ENCODE results near the gene GTPBP2. TPM values are rescaled to one million over a fixed set of nuclear protein-coding genes. Genes with fewer than 3 reads are reported as not detected.

The GTPBP2 gene
- total RNA-seq, 2 donors from 2014 or later: 15.7 to 20.7 TPM

GRCh38 chr6:43613721-43614395 lies 15.2 kb downstream of the GTPBP2 start:
- TF ChIP-seq CTCF (IDR thresholded peaks at IDR 0.05): no peak
- Histone ChIP-seq H3K36me3 (peaks cover 27% of the 10 kb centered on the region), H3K4me1 (no peaks in the 10 kb centered on the region), H3K4me3 (no peak overlapping the region), H3K27me3 (no peaks in the 10 kb centered on the region), H3K27ac (no peak overlapping the region), H3K9me3 (no peaks in the 10 kb centered on the region)
- DNase-seq (ENCODE audit: low spot score): no peak

GRCh38 chr6:43610431-43610830 lies 18.6 kb downstream of the GTPBP2 start:
- no peak overlapping the region for H3K27ac ChIP-seq
- H3K27me3 ChIP-seq: no peaks in the 10 kb centered on the region
- peaks cover 27% of the 10 kb centered on the region for H3K36me3 ChIP-seq
- H3K4me3 ChIP-seq: no peak overlapping the region
- DNase-seq (ENCODE audit: low spot score): no peak
- TF ChIP-seq CTCF (IDR thresholded peaks at IDR 0.05): no peak
- no peaks in the 10 kb centered on the region for H3K4me1 ChIP-seq
- H3K9me3 ChIP-seq: no peaks in the 10 kb centered on the region

GRCh38 chr6:43609402-43609801 lies 19.7 kb downstream of the GTPBP2 start:
- H3K27me3 ChIP-seq: no peaks in the 10 kb centered on the region
- no peak for TF ChIP-seq CTCF (IDR thresholded peaks at IDR 0.05)
- no peaks in the 10 kb centered on the region for H3K4me1 ChIP-seq
- H3K27ac ChIP-seq: no peak overlapping the region
- no peak overlapping the region for H3K4me3 ChIP-seq
- H3K36me3 ChIP-seq: peaks cover 27% of the 10 kb centered on the region
- DNase-seq (ENCODE audit: low spot score): no peak
- no peaks in the 10 kb centered on the region for H3K9me3 ChIP-seq

- Histone ChIP-seq H3K9me3 (no peaks in the 10 kb centered on the region), H3K36me3 (peaks cover 21% of the 10 kb centered on the region), H3K4me1 (no peaks in the 10 kb centered on the region), H3K27ac (no peak overlapping the region), H3K27me3 (no peaks in the 10 kb centered on the region), H3K4me3 (no peak overlapping the region)
- DNase-seq (ENCODE audit: low spot score): no peak
- TF ChIP-seq CTCF (IDR thresholded peaks at IDR 0.05): no peak
Measured at GRCh38 chr6:43608807-43609206, 20.3 kb downstream of the GTPBP2 start.

GRCh38 chr6:43608310-43608763 lies 20.7 kb downstream of the GTPBP2 start:
- DNase-seq (ENCODE audit: low spot score): peak; percentile 73
- no peaks in the 10 kb centered on the region for H3K9me3 ChIP-seq
- H3K27ac ChIP-seq: no peak overlapping the region
- H3K27me3 ChIP-seq: no peaks in the 10 kb centered on the region
- H3K4me3 ChIP-seq: no peak overlapping the region
- no peaks in the 10 kb centered on the region for H3K4me1 ChIP-seq
- peaks cover 16% of the 10 kb centered on the region for H3K36me3 ChIP-seq
- TF ChIP-seq CTCF (IDR thresholded peaks at IDR 0.05): peak; percentile 82 to 83

GRCh38 chr6:43606019-43606418 lies 23.0 kb downstream of the GTPBP2 start:
- no peak overlapping the region for H3K27ac ChIP-seq
- TF ChIP-seq CTCF (IDR thresholded peaks at IDR 0.05): no peak
- DNase-seq (ENCODE audit: low spot score): no peak
- no peaks in the 10 kb centered on the region for H3K9me3 ChIP-seq
- no peaks in the 10 kb centered on the region for H3K27me3 ChIP-seq
- H3K36me3 ChIP-seq: peaks cover 25% of the 10 kb centered on the region
- no peak overlapping the region for H3K4me3 ChIP-seq
- H3K4me1 ChIP-seq: no peaks in the 10 kb centered on the region
